HK-2 (cell line): ENCODE results near the gene ST3GAL2.
A peak's percentile ranks its signal among the peaks of the same experiment; 100 is the strongest.
"Not testable (repeated sequence)": the region's sequence is repeated elsewhere in the genome, so short reads cannot be mapped to it uniquely, and the experiment has no call there.

Experiments used
- DNase-seq: peaks from one replicate; pipeline ENCODE4 v3.0.0-alpha.2; 2018; ENCODE audit not compliant: unreplicated experiment

Gene ST3GAL2

GRCh38 chr16:70417661-70418060 is 21.2 kb downstream of the ST3GAL2 start:
- no peak for DNase-seq

- DNase-seq, result no peak
Measured at GRCh38 chr16:70416748-70417616, 21.9 kb downstream of the ST3GAL2 start.

- DNase-seq, result not testable (repeated sequence)
Measured at GRCh38 chr16:70413572-70413971, 25.3 kb downstream of the ST3GAL2 start.

GRCh38 chr16:70412385-70412784 is 26.5 kb downstream of the ST3GAL2 start:
- DNase-seq, result no peak

- no peak for DNase-seq
Measured at GRCh38 chr16:70410734-70411133, 28.2 kb downstream of the ST3GAL2 start.

GRCh38 chr16:70407811-70408274 is 31.1 kb downstream of the ST3GAL2 start:
- DNase-seq, result no peak

GRCh38 chr16:70406104-70406503 is 32.8 kb downstream of the ST3GAL2 start:
- DNase-seq, result not testable (repeated sequence)

- no peak for DNase-seq
Measured at GRCh38 chr16:70402916-70403659, 35.8 kb downstream of the ST3GAL2 start.

- no peak for DNase-seq
Measured at GRCh38 chr16:70399951-70400350, 38.9 kb downstream of the ST3GAL2 start.

- no peak for DNase-seq
Measured at GRCh38 chr16:70399381-70399780, 39.5 kb downstream of the ST3GAL2 start.

- no peak for DNase-seq
Measured at GRCh38 chr16:70398177-70398743, 40.6 kb downstream of the ST3GAL2 start.

GRCh38 chr16:70396246-70396904 is 42.5 kb downstream of the ST3GAL2 start:
- DNase-seq, result no peak

GRCh38 chr16:70395345-70395901 is 43.5 kb downstream of the ST3GAL2 start:
- DNase-seq, result peak; percentile 57

- DNase-seq, result no peak
Measured at GRCh38 chr16:70394853-70395252, 44.0 kb downstream of the ST3GAL2 start.

- no peak for DNase-seq
Measured at GRCh38 chr16:70393662-70394061, 45.2 kb downstream of the ST3GAL2 start.

GRCh38 chr16:70392606-70393005 is 46.3 kb downstream of the ST3GAL2 start:
- no peak for DNase-seq

GRCh38 chr16:70391881-70392481 is 46.9 kb downstream of the ST3GAL2 start:
- DNase-seq, result no peak

GRCh38 chr16:70391446-70391845 is 47.5 kb downstream of the ST3GAL2 start:
- DNase-seq, result no peak

- DNase-seq, result no peak
Measured at GRCh38 chr16:70390774-70391173, 48.1 kb downstream of the ST3GAL2 start.

GRCh38 chr16:70388006-70388680 is 50.8 kb downstream of the ST3GAL2 start:
- DNase-seq, result no peak
